ENCODE data around the gene AGBL1. TPM values are rescaled to one million over a fixed set of nuclear protein-coding genes. Genes with fewer than 3 reads are reported as not detected.

The AGBL1 gene
- polyA plus RNA-seq, 1 experiment: not detected

DNA sequence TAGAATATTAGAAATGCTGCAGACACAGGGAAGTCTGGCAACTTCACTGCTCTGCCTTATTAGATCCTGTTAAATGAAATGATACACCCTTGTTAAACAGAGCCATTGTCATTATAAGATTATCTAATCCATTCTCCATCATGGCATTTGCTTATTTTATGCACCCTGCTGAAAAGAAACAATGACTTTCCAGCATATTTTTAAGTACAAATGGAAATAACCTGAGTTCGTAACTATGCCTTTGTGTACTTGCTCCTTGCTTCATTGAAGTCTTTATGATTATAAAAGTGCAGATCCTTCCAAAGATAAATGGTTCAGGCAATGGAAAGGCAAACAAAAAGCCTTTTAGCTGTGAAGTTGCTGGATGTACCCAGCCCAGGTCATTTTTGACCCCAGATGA, 195.7 kb downstream of the AGBL1 start:
- Histone ChIP-seq H3K27me3 (ENCODE audit: control insufficient read depth, insufficient read depth, low read length) (no peaks in the 10 kb centered on the region), H3K9me3 (ENCODE audit: control insufficient read depth, insufficient read depth, low read length) (peaks cover 8% of the 10 kb centered on the region; the same call in 1 of the 2 replicates), H3K27ac (ENCODE audit: low read depth, low read length) (no peak overlapping the region), H3K4me3 (ENCODE audit: low read depth, low read length) (no peak overlapping the region)
- DNase-seq (ENCODE audit: low read depth, low spot score): no peak
- ChIA-PET CTCF (no interaction called here), POLR2A (no interaction called here)
- TF ChIP-seq, protein P1, sequence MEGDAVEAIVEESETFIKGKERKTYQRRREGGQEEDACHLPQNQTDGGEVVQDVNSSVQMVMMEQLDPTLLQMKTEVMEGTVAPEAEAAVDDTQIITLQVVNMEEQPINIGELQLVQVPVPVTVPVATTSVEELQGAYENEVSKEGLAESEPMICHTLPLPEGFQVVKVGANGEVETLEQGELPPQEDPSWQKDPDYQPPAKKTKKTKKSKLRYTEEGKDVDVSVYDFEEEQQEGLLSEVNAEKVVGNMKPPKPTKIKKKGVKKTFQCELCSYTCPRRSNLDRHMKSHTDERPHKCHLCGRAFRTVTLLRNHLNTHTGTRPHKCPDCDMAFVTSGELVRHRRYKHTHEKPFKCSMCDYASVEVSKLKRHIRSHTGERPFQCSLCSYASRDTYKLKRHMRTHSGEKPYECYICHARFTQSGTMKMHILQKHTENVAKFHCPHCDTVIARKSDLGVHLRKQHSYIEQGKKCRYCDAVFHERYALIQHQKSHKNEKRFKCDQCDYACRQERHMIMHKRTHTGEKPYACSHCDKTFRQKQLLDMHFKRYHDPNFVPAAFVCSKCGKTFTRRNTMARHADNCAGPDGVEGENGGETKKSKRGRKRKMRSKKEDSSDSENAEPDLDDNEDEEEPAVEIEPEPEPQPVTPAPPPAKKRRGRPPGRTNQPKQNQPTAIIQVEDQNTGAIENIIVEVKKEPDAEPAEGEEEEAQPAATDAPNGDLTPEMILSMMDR (IDR thresholded peaks at IDR 0.05; ENCODE audit: low read depth, low read length): no peak

DNA sequence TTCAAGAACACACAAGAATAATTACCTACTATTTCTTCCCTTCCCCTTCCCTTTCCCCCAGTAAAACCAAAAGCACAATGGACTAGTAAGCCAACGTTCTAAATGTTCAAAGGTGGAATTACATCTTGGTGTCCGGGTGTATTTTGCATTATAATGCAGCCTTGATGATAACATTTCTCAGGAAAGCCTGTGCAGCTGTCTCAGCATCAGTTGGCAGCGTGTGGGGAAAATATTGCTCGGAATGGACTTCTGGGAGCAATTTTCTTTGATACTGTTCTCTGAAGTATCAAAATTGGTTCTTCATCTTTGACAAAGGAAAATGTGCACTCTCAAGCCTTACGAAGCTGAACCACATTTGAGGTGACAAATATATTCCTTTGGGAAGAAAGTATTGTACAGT, 198.9 kb downstream of the AGBL1 start:
- POLR2A ChIA-PET: no interaction called here
- CTCF ChIA-PET: no interaction called here
- Histone ChIP-seq H3K27ac (ENCODE audit: low read depth, low read length) (no peak overlapping the region), H3K27me3 (ENCODE audit: control insufficient read depth, insufficient read depth, low read length) (no peaks in the 10 kb centered on the region), H3K4me3 (ENCODE audit: low read depth, low read length) (no peak overlapping the region), H3K9me3 (ENCODE audit: control insufficient read depth, insufficient read depth, low read length) (peaks cover 11% of the 10 kb centered on the region; the same call in 1 of the 2 replicates)
- no peak for DNase-seq (ENCODE audit: low read depth, low spot score)
- TF ChIP-seq, protein P1 (IDR thresholded peaks at IDR 0.05; ENCODE audit: low read depth, low read length): no peak

DNA sequence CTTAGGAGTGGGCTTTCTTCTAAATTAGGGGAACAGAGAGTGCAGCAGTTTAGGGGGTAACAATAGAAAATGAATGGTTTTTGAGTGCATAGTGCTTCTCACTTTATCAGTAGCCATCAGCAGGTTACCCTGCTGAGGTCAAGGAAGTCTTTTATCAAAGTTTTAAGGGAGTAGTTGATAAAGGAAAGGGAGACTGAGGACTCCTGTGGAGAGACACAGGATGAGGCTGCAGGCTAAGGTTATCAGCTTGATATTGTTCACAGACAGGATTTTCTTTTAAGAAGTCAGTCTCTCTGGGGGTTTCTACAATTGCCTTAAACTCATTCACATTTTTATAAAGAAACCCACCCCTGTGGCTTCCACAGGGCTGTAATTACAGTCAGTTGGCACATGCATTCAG, 205.0 kb downstream of the AGBL1 start:
- ChIA-PET POLR2A (no interaction called here), CTCF (no interaction called here)
- TF ChIP-seq, protein P1 (IDR thresholded peaks at IDR 0.05; ENCODE audit: low read depth, low read length): no peak
- Histone ChIP-seq H3K27me3 (ENCODE audit: control insufficient read depth, insufficient read depth, low read length) (no peaks in the 10 kb centered on the region), H3K27ac (ENCODE audit: low read depth, low read length) (no peak overlapping the region), H3K4me3 (ENCODE audit: low read depth, low read length) (no peak overlapping the region), H3K9me3 (ENCODE audit: control insufficient read depth, insufficient read depth, low read length) (peaks cover 6% of the 10 kb centered on the region; the same call in 1 of the 2 replicates)
- DNase-seq (ENCODE audit: low read depth, low spot score): no peak

DNA sequence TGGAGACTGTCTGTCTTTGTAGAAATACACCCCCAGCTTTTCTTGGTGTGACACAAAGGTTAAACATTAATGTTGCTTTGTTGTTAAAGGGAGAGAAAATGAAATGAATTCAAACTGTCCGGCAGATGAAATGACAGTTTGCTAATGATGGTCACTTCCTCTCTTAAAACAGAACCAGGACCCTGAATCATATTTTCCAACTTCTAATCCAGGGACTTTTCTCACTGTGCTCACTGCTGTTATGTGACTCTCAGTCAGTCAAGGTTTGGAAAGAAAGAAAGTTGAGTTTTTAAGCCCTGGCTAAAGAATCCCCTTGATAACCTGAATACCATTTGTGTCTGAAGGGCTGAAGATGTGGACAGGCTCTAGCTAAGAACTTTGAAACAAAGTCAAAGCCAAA, 215.8 kb downstream of the AGBL1 start:
- TF ChIP-seq, protein P1 (IDR thresholded peaks at IDR 0.05; ENCODE audit: low read depth, low read length): no peak
- DNase-seq (ENCODE audit: low read depth, low spot score): no peak
- CTCF ChIA-PET: no interaction called here

DNA sequence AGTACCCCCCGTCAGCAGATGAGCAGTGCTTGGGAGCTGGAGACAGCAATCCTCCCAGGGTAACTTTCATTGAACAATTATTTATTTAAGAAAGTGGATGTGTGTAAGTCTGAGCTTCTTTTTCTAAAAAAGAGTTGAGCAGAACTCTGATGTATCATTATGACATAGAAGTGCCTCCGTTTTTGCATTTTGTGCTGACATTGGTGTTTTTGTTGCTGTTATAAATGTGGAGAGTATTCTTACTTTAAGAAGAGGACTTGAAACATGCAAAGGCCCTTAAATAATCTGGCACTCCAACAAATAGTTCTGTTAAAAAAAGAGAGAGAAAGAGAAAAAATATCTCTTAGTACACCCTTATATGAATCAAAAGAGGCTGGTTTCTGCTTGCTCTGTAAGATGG, 217.1 kb downstream of the AGBL1 start:
- no peaks in the 10 kb centered on the region for H3K27me3 ChIP-seq (ENCODE audit: control insufficient read depth, insufficient read depth, low read length)
- TF ChIP-seq, protein P1 (IDR thresholded peaks at IDR 0.05; ENCODE audit: low read depth, low read length): no peak
- no peaks in the 10 kb centered on the region; the same call in 1 of the 2 replicates for H3K9me3 ChIP-seq (ENCODE audit: control insufficient read depth, insufficient read depth, low read length)
- no peak for DNase-seq (ENCODE audit: low read depth, low spot score)
- ChIA-PET CTCF (no interaction called here), POLR2A (no interaction called here)
- H3K27ac ChIP-seq (ENCODE audit: low read depth, low read length): no peak overlapping the region
- H3K4me3 ChIP-seq (ENCODE audit: low read depth, low read length): no peak overlapping the region

More for the DNA sequence above, 215.8 kb downstream of the AGBL1 start:
- Histone ChIP-seq H3K4me3 (ENCODE audit: low read depth, low read length) (no peak overlapping the region), H3K27ac (ENCODE audit: low read depth, low read length) (no peak overlapping the region), H3K27me3 (ENCODE audit: control insufficient read depth, insufficient read depth, low read length) (no peaks in the 10 kb centered on the region), H3K9me3 (ENCODE audit: control insufficient read depth, insufficient read depth, low read length) (no peaks in the 10 kb centered on the region; the same call in 1 of the 2 replicates)
- POLR2A ChIA-PET: no interaction called here
